Lower leg skin (tissue), 3 donors: ENCODE results near the gene CHST6.

ENCODE experiments used
- POLR2A ChIP-seq, 2 donors: fragments of 450-650 bp; IDR thresholded peaks; one replicate each; pipeline ENCODE4 v1.6.1; 2016 to 2017; ENCODE audit warnings: antibody characterized with exemption in 2 of 2, mild to moderate bottlenecking in 1 of 2, moderate library complexity in 1 of 2
- TF ChIP-seq, protein P1 (sequence below), 3 donors: fragments of 450-650 bp; IDR thresholded peaks; one replicate each; pipeline ENCODE4 v1.5.1; 2016; ENCODE audit warnings: antibody characterized with exemption in 3 of 3, mild to moderate bottlenecking in 3 of 3, moderate library complexity in 2 of 3

- TF ChIP-seq, protein P1, sequence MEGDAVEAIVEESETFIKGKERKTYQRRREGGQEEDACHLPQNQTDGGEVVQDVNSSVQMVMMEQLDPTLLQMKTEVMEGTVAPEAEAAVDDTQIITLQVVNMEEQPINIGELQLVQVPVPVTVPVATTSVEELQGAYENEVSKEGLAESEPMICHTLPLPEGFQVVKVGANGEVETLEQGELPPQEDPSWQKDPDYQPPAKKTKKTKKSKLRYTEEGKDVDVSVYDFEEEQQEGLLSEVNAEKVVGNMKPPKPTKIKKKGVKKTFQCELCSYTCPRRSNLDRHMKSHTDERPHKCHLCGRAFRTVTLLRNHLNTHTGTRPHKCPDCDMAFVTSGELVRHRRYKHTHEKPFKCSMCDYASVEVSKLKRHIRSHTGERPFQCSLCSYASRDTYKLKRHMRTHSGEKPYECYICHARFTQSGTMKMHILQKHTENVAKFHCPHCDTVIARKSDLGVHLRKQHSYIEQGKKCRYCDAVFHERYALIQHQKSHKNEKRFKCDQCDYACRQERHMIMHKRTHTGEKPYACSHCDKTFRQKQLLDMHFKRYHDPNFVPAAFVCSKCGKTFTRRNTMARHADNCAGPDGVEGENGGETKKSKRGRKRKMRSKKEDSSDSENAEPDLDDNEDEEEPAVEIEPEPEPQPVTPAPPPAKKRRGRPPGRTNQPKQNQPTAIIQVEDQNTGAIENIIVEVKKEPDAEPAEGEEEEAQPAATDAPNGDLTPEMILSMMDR (IDR thresholded peaks at IDR 0.05), result no peak
- TF ChIP-seq POLR2A (IDR thresholded peaks at IDR 0.05), result no peak
Measured at GRCh38 chr16:75445298-75445697, 49.9 kb downstream of the CHST6 start.
